T-cell (primary cell): Measurements from ENCODE around the gene RADIL. TPM values are rescaled to one million over a fixed set of nuclear protein-coding genes. Genes with fewer than 3 reads are reported as not detected.

Experiments used
- ATAC-seq, 4 experiments: fragments of 200-7000 bp in 3 of 4; fragments of 150-1000 bp in 1 of 4; cut with Tn5 transposase; replicated peaks in 1 of 4; 1 replicate in 3 of 4; 2 replicates in 1 of 4; pipeline ENCODE4 v1.10.0; 2021; ENCODE audit warnings: moderate library complexity in 3 of 4, mild to moderate bottlenecking in 2 of 4, moderate number of reproducible peaks in 1 of 4
- CTCF ChIA-PET, 2 donors: fragments of 300-600 bp; sonication (Branson Sonifier 250); formaldehyde crosslinking; loops; one replicate each; lab custom pipeline; 2022; ENCODE audit warnings: antibody characterized with exemption in 2 of 2; lab: Charles Lee
- POLR2A ChIA-PET, 2 donors: fragments of 300-600 bp; sonication (Branson Sonifier 250); formaldehyde crosslinking; loops; one replicate each; lab custom pipeline; 2022; ENCODE audit warnings: antibody characterized with exemption in 2 of 2; lab: Charles Lee
- DNase-seq, 35 experiments: peaks; one replicate each; pipeline versions ENCODE4 v3.0.0 to v3.0.0-alpha.2; 2013 to 2023
- H3K27ac ChIP-seq: one replicate; pipeline ENCODE4 v1.5.1; 2013; ENCODE audit warnings: low read length
- H3K27me3 ChIP-seq, 2 experiments: replicated peaks in 1 of 2; 1 replicate in 1 of 2; 2 replicates in 1 of 2; pipeline versions ENCODE4 v1.6.1 to v1.7.0; 2013; ENCODE audit warnings: low read length in 1 of 2, mixed read lengths in 1 of 2; ENCODE audit not compliant: control insufficient read depth in 2 of 2, insufficient read depth in 2 of 2; ENCODE audit errors: extremely low read depth in 1 of 2
- H3K36me3 ChIP-seq, 2 donors: 1 replicate in 1 of 2; 2 replicates in 1 of 2; pipeline versions ENCODE4 v1.6.1 to v1.7.0; 2013; ENCODE audit warnings: low read length in 1 of 2; ENCODE audit not compliant: control insufficient read depth in 2 of 2, insufficient read depth in 1 of 2; ENCODE audit errors: extremely low read depth in 1 of 2
- H3K4me1 ChIP-seq, 2 experiments: 1 replicate in 1 of 2; 2 replicates in 1 of 2; pipeline versions ENCODE4 v1.6.1 to v1.7.0; 2013; ENCODE audit warnings: low read length in 2 of 2, mixed read lengths in 1 of 2; ENCODE audit not compliant: insufficient read depth in 2 of 2, control insufficient read depth in 1 of 2; ENCODE audit errors: extremely low read depth in 1 of 2
- H3K4me3 ChIP-seq, 2 donors: 1 replicate in 1 of 2; 2 replicates in 1 of 2; pipeline versions ENCODE4 v1.5.1 to v1.7.0; 2013; ENCODE audit warnings: mild to moderate bottlenecking in 2 of 2, low read length in 1 of 2, moderate library complexity in 1 of 2; ENCODE audit not compliant: control insufficient read depth in 1 of 2; ENCODE audit errors: extremely low read depth in 1 of 2
- H3K9me3 ChIP-seq: 2 replicates; pipeline ENCODE4 v1.7.0; 2013
- H3K27ac Mint-ChIP-seq, 2 donors: one replicate each; pipeline ENCODE4 v1.8.0; 2020 to 2021; ENCODE audit warnings: mild to moderate bottlenecking in 2 of 2, mixed read lengths in 2 of 2
- H3K27me3 Mint-ChIP-seq, 2 donors: one replicate each; pipeline ENCODE4 v1.8.0; 2021 to 2022; ENCODE audit warnings: mixed read lengths in 2 of 2
- H3K36me3 Mint-ChIP-seq: one replicate; pipeline ENCODE4 v1.8.0; 2021; ENCODE audit warnings: mixed read lengths
- H3K4me1 Mint-ChIP-seq, 3 donors: one replicate each; pipeline ENCODE4 v1.8.0; 2020 to 2022; ENCODE audit warnings: mixed read lengths in 3 of 3, mild to moderate bottlenecking in 1 of 3
- H3K4me3 Mint-ChIP-seq, 3 donors: one replicate each; pipeline ENCODE4 v1.8.0; 2020 to 2022; ENCODE audit warnings: mild to moderate bottlenecking in 3 of 3, mixed read lengths in 3 of 3, moderate library complexity in 3 of 3
- H3K9me3 Mint-ChIP-seq, 3 donors: one replicate each; pipeline ENCODE4 v1.8.0; 2020 to 2022; ENCODE audit warnings: mixed read lengths in 3 of 3
- WGBS: methylation state at CpG from one replicate; pipeline ENCODE4 v1.1.5; 2013; ENCODE audit warnings: missing lambda C conversion rate; ENCODE audit not compliant: insufficient coverage; 5-methylcytosine and 5-hydroxymethylcytosine counted together
- total RNA-seq, 35 experiments: library from RNA in 6 of 35; stranded (reverse) in 6 of 35; fragments of 120-200 nt in 1 of 35; gene quantifications; one replicate each; pipeline versions ENCODE4 v1.2.1 to v1.2.4 and lab custom pipeline; 2013 to 2026

Gene RADIL
- total RNA-seq, 5 donors from 2014 or later (not counting 1 experiment from before 2014, with no cell fraction given): 0.20 to 0.30 TPM; not detected in 3

DNA sequence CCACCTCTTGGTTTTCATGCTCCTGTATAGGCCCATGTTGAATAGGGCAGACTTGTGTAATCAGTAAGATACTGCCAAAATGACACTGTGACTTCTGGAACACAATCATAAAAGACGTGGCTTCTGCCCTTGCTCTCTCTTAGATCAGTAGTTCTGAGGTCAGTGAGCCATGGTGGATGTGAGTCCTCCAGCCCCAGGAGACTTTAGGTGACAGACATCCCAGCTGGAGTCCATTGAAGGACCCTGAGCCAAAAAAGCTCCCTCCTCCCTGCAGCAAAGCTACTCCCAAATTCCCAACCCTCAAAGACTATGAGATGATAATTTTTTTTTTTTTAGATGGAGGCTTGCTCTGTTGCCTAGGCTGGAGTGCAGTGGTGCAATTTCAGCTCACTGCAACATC lies 3.2 kb upstream of the RADIL start:
- no peak overlapping the region for H3K4me3 Mint-ChIP-seq
- H3K4me1 Mint-ChIP-seq: peaks cover 12 to 17% (median 12%) of the 10 kb centered on the region in 3 donors
- Histone ChIP-seq H3K4me3 (no peak overlapping the region), H3K36me3 (no peaks in the 10 kb centered on the region), H3K27ac (no peak overlapping the region), H3K9me3 (no peaks in the 10 kb centered on the region), H3K27me3 (peaks cover 8 to 43% of the 10 kb centered on the region in 2 experiments), H3K4me1 (peaks cover 0 to 11% of the 10 kb centered on the region in 2 experiments)
- H3K27ac Mint-ChIP-seq: no peak overlapping the region
- H3K27me3 Mint-ChIP-seq: peaks cover 19 to 35% of the 10 kb centered on the region in 2 donors
- DNase-seq: no peak
- no peaks in the 10 kb centered on the region for H3K9me3 Mint-ChIP-seq
- H3K36me3 Mint-ChIP-seq: no peaks in the 10 kb centered on the region
- WGBS: no CpG with 5 or more reads among the region's 1 CpG
- ChIA-PET POLR2A (no interaction called here), CTCF (no interaction called here)
- ATAC-seq: no peak

DNA sequence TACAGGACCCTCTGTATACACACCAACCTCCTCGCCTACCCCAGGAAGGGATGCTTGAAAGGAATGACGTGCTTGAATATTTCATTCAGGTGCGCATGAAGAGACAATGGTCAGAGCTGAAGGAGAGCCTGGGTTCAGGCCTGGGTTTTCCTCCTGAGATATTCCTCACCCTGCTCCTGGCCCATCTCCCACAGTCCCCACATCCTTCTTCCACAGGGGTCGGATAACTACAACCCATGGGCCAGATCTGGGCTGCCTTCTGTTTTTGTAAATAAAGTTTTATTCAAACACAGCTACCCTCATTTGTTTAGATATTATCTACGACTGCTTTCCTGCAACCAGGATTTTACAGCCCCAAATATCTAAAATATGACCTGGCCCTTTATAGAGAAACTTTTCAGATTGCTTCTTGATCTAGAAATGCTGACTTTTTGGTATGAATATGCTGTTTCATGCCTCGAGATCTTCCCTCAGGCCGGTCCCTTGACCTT lies 1.8 kb upstream of the RADIL start:
- Histone ChIP-seq H3K27ac (no peak overlapping the region), H3K4me1 (peaks cover 0 to 11% of the 10 kb centered on the region in 2 experiments), H3K9me3 (no peaks in the 10 kb centered on the region), H3K4me3 (no peak overlapping the region), H3K27me3 (peaks cover 8 to 52% of the 10 kb centered on the region in 2 experiments), H3K36me3 (no peaks in the 10 kb centered on the region)
- no peak for ATAC-seq
- Mint-ChIP-seq H3K9me3 (no peaks in the 10 kb centered on the region), H3K4me1 (peaks cover 12 to 17% (median 12%) of the 10 kb centered on the region in 3 donors), H3K36me3 (no peaks in the 10 kb centered on the region), H3K27ac (no peak overlapping the region), H3K4me3 (no peak overlapping the region), H3K27me3 (peaks cover 22 to 40% of the 10 kb centered on the region in 2 donors)
- no peak for DNase-seq
- CTCF ChIA-PET: no interaction called here
- WGBS: 93% methylated on average over 2 of the region's 7 CpGs
- POLR2A ChIA-PET: no interaction called here

- Mint-ChIP-seq H3K27ac (no peak overlapping the region), H3K4me1 (peaks cover 12 to 17% (median 12%) of the 10 kb centered on the region in 3 donors), H3K9me3 (no peaks in the 10 kb centered on the region), H3K4me3 (peak overlapping the region in 2 of 3 donors; percentile 21 to 27), H3K27me3 (peaks cover 20 to 49% of the 10 kb centered on the region in 2 donors), H3K36me3 (no peaks in the 10 kb centered on the region)
- H3K27me3 ChIP-seq: peaks cover 8 to 59% of the 10 kb centered on the region in 2 experiments
- ChIA-PET POLR2A (no interaction called here), CTCF (interaction anchor here (0.6 to 1.3 kb wide), 5 partner anchors 85 to 1450 kb away, joined by 3 to 6 read pairs (median 3); no protein-coding TSS in a partner anchor)
- DNase-seq (no peak), ATAC-seq (no peak)
- H3K9me3 ChIP-seq: no peaks in the 10 kb centered on the region
- H3K27ac ChIP-seq: no peak overlapping the region
- peaks cover 0 to 11% of the 10 kb centered on the region in 2 experiments for H3K4me1 ChIP-seq
- H3K36me3 ChIP-seq: no peaks in the 10 kb centered on the region
- no peak overlapping the region for H3K4me3 ChIP-seq
- 67% methylated on average over 3 of the region's 10 CpGs for WGBS
These were observed 648 bp upstream of the RADIL start for GRCh38 chr7:4884164-4884563.

GRCh38 chr7:4883033-4883371 lies 514 bp downstream of the RADIL start:
- no peaks in the 10 kb centered on the region for H3K9me3 ChIP-seq
- H3K4me1 Mint-ChIP-seq: peaks cover 12 to 17% (median 12%) of the 10 kb centered on the region in 3 donors
- no peaks in the 10 kb centered on the region for H3K36me3 Mint-ChIP-seq
- H3K4me1 ChIP-seq: peaks cover 0 to 11% of the 10 kb centered on the region in 2 experiments
- DNase-seq: no peak
- no peak overlapping the region for H3K4me3 ChIP-seq
- POLR2A ChIA-PET: no interaction called here
- H3K27me3 ChIP-seq: peaks cover 8 to 62% of the 10 kb centered on the region in 2 experiments
- ATAC-seq: peak in 1 of 4 experiments; percentile 10
- WGBS: 9% methylated on average over 33 of the region's 36 CpGs
- H3K4me3 Mint-ChIP-seq: peak overlapping the region; percentile 56 to 74 (median 57)
- H3K27ac Mint-ChIP-seq: no peak overlapping the region
- H3K27me3 Mint-ChIP-seq: peaks cover 24 to 56% of the 10 kb centered on the region in 2 donors
- no peak overlapping the region for H3K27ac ChIP-seq
- no peaks in the 10 kb centered on the region for H3K36me3 ChIP-seq
- no peaks in the 10 kb centered on the region for H3K9me3 Mint-ChIP-seq
- CTCF ChIA-PET: interaction anchor here (0.9 to 1.3 kb wide), 3 partner anchors 52 to 91 kb away, joined by 3 to 6 read pairs (median 4); no protein-coding TSS in a partner anchor

DNA sequence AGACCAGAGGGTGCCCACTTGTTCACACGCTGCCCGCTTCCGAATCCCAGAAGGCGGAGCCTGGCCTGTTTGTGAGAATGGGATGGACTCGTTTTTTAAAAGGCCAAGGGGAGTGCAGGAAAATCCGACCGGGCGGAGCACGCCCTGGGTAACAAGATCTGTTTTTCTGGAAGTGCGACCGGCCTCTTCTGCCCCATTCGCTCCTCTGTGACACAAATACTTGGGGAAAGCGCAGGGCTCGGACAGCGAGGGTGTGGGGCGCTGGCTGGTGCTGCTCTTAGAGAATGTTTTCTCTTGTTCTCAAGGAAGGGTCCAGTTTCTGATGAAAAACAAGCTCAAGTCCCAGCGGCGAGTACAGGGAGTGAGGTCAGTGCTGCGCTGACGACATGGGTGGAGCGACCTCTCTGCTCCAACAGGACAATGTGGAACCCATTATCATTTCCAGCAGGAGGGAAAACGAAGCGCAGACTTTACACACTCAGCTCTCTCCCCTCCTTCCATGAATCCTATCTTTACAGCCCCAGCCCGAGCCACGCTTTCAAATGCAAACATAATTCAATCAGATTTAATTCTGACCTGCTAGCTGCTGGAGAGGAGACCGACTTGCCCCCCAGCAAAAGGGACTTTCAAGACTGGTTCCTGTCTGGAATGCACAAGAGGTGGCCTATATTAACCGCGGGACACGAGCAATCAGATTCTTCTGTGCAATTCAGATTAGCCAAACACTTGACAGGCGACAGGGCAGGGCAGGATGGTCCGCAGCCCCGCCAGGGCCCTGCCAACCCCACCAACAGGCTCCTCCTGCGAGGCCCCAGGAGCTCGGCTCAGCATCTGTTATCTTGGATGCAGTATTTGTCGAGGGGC lies 1.1 kb downstream of the RADIL start:
- DNase-seq (peak in 1 of 35 experiments; percentile 9), ATAC-seq (no peak)
- POLR2A ChIA-PET: no interaction called here
- Histone ChIP-seq H3K36me3 (no peaks in the 10 kb centered on the region), H3K4me3 (no peak overlapping the region), H3K9me3 (no peaks in the 10 kb centered on the region), H3K4me1 (peaks cover 0 to 11% of the 10 kb centered on the region in 2 experiments), H3K27ac (no peak overlapping the region), H3K27me3 (peaks cover 8 to 67% of the 10 kb centered on the region in 2 experiments)
- WGBS: 21% methylated on average over 23 of the region's 35 CpGs
- no peaks in the 10 kb centered on the region for H3K36me3 Mint-ChIP-seq
- peaks cover 12 to 17% (median 12%) of the 10 kb centered on the region in 3 donors for H3K4me1 Mint-ChIP-seq
- H3K27me3 Mint-ChIP-seq: peaks cover 22 to 57% of the 10 kb centered on the region in 2 donors
- H3K4me3 Mint-ChIP-seq: peak overlapping the region; percentile 56 to 74 (median 57)
- CTCF ChIA-PET: interaction anchor here in 1 of 2 donors (1.3 kb wide), 1 partner anchor 92 kb away, joined by 4 read pairs; no protein-coding TSS in a partner anchor
- H3K9me3 Mint-ChIP-seq: no peaks in the 10 kb centered on the region
- no peak overlapping the region for H3K27ac Mint-ChIP-seq

GRCh38 chr7:4880218-4880617 lies 3.3 kb downstream of the RADIL start:
- H3K4me1 ChIP-seq: peaks cover 0 to 11% of the 10 kb centered on the region in 2 experiments
- POLR2A ChIA-PET: no interaction called here
- H3K9me3 ChIP-seq: no peaks in the 10 kb centered on the region
- H3K27ac ChIP-seq: no peak overlapping the region
- no peaks in the 10 kb centered on the region for H3K36me3 ChIP-seq
- H3K4me1 Mint-ChIP-seq: peaks cover 12 to 17% (median 12%) of the 10 kb centered on the region in 3 donors
- no peak overlapping the region for H3K4me3 Mint-ChIP-seq
- H3K4me3 ChIP-seq: no peak overlapping the region
- CTCF ChIA-PET: no interaction called here
- no peak for DNase-seq
- H3K27ac Mint-ChIP-seq: no peak overlapping the region
- H3K27me3 Mint-ChIP-seq: peaks cover 20 to 50% of the 10 kb centered on the region in 2 donors
- ATAC-seq: no peak
- 85% methylated on average over 7 of the region's 10 CpGs for WGBS
- no peaks in the 10 kb centered on the region for H3K36me3 Mint-ChIP-seq
- no peaks in the 10 kb centered on the region for H3K9me3 Mint-ChIP-seq
- peaks cover 8 to 70% of the 10 kb centered on the region in 2 experiments for H3K27me3 ChIP-seq
